ENCODE results near the gene BST2. TPM values are rescaled to one million over a fixed set of nuclear protein-coding genes. Genes with fewer than 3 reads are reported as not detected.

BST2 gene
- total RNA-seq, 2 experiments from 2014 or later, result 101 to 146 TPM

DNA sequence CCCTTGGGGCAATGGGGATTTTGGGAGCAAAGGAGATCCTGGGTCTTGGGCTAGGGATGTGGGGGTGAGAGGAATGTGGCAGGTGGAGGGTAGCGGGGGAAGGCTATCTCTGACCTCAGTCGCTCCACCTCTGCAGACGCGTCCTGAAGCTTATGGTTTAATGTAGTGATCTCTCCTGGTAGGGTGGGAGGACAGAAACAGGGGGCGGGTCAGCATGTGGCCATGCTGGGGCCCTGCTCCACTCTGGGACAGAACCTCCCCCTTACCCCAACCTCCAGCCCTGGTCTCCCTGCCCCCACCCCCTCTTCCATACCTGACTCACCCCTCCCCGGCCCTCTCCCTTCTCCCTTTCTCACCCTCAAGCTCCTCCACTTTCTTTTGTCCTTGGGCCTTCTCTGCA is 1.4 kb downstream of the BST2 start:
- Histone ChIP-seq H3K4me2 (ENCODE audit: low read length) (peak overlapping the region; percentile 86), H3K36me3 (ENCODE audit: insufficient read depth, low read length) (peaks cover 37% of the 10 kb centered on the region), H3K4me3 (ENCODE audit: low read depth, low read length, poor library complexity, severe bottlenecking) (peak overlapping the region; percentile 90), H3K79me2 (ENCODE audit: insufficient read depth, low read depth, low read length) (peaks cover 56% of the 10 kb centered on the region), H3K4me1 (ENCODE audit: insufficient read depth, low read length, poor library complexity, severe bottlenecking) (peaks cover 22% of the 10 kb centered on the region), H3K27ac (ENCODE audit: low read depth, low read length, poor library complexity, severe bottlenecking) (peak overlapping the region; percentile 93), H3K9me3 (ENCODE audit: low read length) (no peaks in the 10 kb centered on the region), H3K9me2 (ENCODE audit: insufficient read depth, low read length) (no peaks in the 10 kb centered on the region), H2AFZ (ENCODE audit: low read length) (no peak overlapping the region), H4K20me1 (ENCODE audit: insufficient read depth, low read length) (0 out of 2 replicates have a peak, but pooled peaks cover 3% of the 10 kb centered on the region)
- CTCF ChIA-PET (ENCODE audit: unreplicated experiment), result interaction anchor here (0.6 kb wide), 1 partner anchor 800 kb away, joined by 3 read pairs; no protein-coding TSS in a partner anchor
- no peak for DNase-seq (ENCODE audit: low spot score)
- POLR2A ChIA-PET, result interaction anchor here (0.6 kb wide), 2 partner anchors 9 to 636 kb away, joined by 3 to 4 read pairs; no protein-coding TSS in a partner anchor
- BruUV-seq (replicated peaks), result no TSS peak
- intact Hi-C loops (cut with micrococcal nuclease; ENCODE audit: unreplicated experiment), result no loop called here
- TF ChIP-seq, protein P1, sequence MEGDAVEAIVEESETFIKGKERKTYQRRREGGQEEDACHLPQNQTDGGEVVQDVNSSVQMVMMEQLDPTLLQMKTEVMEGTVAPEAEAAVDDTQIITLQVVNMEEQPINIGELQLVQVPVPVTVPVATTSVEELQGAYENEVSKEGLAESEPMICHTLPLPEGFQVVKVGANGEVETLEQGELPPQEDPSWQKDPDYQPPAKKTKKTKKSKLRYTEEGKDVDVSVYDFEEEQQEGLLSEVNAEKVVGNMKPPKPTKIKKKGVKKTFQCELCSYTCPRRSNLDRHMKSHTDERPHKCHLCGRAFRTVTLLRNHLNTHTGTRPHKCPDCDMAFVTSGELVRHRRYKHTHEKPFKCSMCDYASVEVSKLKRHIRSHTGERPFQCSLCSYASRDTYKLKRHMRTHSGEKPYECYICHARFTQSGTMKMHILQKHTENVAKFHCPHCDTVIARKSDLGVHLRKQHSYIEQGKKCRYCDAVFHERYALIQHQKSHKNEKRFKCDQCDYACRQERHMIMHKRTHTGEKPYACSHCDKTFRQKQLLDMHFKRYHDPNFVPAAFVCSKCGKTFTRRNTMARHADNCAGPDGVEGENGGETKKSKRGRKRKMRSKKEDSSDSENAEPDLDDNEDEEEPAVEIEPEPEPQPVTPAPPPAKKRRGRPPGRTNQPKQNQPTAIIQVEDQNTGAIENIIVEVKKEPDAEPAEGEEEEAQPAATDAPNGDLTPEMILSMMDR (conservative IDR thresholded peaks at IDR 0.05; ENCODE audit: low read length), result no peak
- no peak for TF ChIP-seq EZH2phosphoT487 (IDR thresholded peaks at IDR 0.05; ENCODE audit: borderline replicate concordance, low read depth, low read length)

DNA sequence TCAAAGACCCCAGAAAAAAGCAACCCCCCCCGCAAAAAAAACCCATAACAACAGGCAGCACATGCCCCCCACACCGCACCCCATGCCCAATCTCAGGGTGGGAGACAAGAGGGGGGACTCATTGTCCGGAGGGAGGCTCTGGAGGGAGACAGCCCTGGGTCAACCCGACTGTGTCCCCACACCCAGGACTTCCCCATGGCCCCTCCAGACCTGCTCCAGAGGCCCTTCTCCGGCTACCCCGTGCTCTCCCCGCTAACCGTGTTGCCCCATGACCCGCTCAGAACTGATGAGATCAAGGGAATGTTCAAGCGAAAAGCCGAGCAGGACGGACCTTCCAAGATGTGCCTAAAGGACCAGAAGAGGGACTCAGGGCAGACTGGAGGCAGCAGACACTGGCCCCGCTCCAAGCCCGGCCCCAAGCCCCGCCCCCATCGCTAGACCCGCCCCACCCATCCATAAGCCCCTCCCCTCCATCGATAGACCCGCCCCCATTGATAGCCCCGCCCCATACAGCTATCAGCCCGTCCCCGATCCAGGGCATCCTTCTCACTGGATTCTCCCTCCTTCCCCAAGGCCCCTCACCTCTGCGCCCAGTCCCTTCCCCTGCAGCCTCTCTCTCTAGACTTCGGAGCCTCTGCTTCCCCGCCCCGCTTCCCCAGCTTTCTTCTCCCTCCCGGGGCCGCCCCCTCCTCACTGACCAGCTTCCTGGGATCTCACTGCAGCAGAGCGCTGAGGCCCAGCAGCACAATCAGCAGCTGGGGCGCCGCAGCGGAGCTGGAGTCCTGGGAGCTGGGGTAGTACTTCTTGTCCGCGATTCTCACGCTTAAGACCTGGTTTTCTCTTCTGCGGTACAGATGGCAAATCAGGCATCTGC is 2.2 kb downstream of the BST2 start:
- Histone ChIP-seq H3K79me2 (ENCODE audit: insufficient read depth, low read depth, low read length) (peaks cover 48% of the 10 kb centered on the region), H4K20me1 (ENCODE audit: insufficient read depth, low read length) (0 out of 2 replicates have a peak, but pooled peaks cover 3% of the 10 kb centered on the region), H3K4me3 (ENCODE audit: low read depth, low read length, poor library complexity, severe bottlenecking) (peak overlapping the region; percentile 90), H2AFZ (ENCODE audit: low read length) (no peak overlapping the region), H3K36me3 (ENCODE audit: insufficient read depth, low read length) (peaks cover 45% of the 10 kb centered on the region), H3K4me1 (ENCODE audit: insufficient read depth, low read length, poor library complexity, severe bottlenecking) (peaks cover 15% of the 10 kb centered on the region), H3K9me3 (ENCODE audit: low read length) (no peaks in the 10 kb centered on the region), H3K4me2 (ENCODE audit: low read length) (peak overlapping the region; percentile 86), H3K27ac (ENCODE audit: low read depth, low read length, poor library complexity, severe bottlenecking) (peak overlapping the region; percentile 93), H3K9me2 (ENCODE audit: insufficient read depth, low read length) (no peaks in the 10 kb centered on the region)
- DNase-seq (ENCODE audit: low spot score), result peak; percentile 56
- TSS peak; percentile 90 for BruUV-seq (replicated peaks)
- TF ChIP-seq, protein P1 (conservative IDR thresholded peaks at IDR 0.05; ENCODE audit: low read length), result no peak
- no peak for TF ChIP-seq EZH2phosphoT487 (IDR thresholded peaks at IDR 0.05; ENCODE audit: borderline replicate concordance, low read depth, low read length)
- CTCF ChIA-PET (ENCODE audit: unreplicated experiment), result interaction anchor here (0.6 kb wide), 1 partner anchor 799 kb away, joined by 3 read pairs; no protein-coding TSS in a partner anchor
- POLR2A ChIA-PET, result interaction anchor here (0.5 to 1.0 kb wide), 4 partner anchors 9 to 305 kb away, joined by 3 to 7 read pairs (median 3); no protein-coding TSS in a partner anchor
- intact Hi-C loops (cut with micrococcal nuclease; ENCODE audit: unreplicated experiment), result no loop called here
